ENCODE measurements around the gene CWC22. TPM values are rescaled to one million over a fixed set of nuclear protein-coding genes. Genes with fewer than 3 reads are reported as not detected.

CWC22 gene
- polyA plus RNA-seq, 1 donor from 2014 or later: 16.0 TPM

GRCh38 chr2:179938026-179938425 is 69.1 kb downstream of the CWC22 start:
- TF ChIP-seq CTCF (IDR thresholded peaks at IDR 0.05; ENCODE audit: poor library complexity, severe bottlenecking) (no peak), TAF1 (IDR thresholded peaks at IDR 0.05; ENCODE audit: low read depth) (no peak), SMC3 (conservative IDR thresholded peaks at IDR 0.05; ENCODE audit: poor library complexity) (no peak), EP300 (conservative IDR thresholded peaks at IDR 0.05; ENCODE audit: poor library complexity, severe bottlenecking) (no peak), REST (IDR thresholded peaks at IDR 0.05; ENCODE audit: borderline replicate concordance) (no peak), POLR2AphosphoS5 (IDR thresholded peaks at IDR 0.05) (no peak), MXI1 (conservative IDR thresholded peaks at IDR 0.05; ENCODE audit: poor library complexity, severe bottlenecking) (no peak), RAD21 (conservative IDR thresholded peaks at IDR 0.05) (no peak), EZH2 (IDR thresholded peaks at IDR 0.05; ENCODE audit: borderline replicate concordance, insufficient read depth, low read length, poor library complexity, severe bottlenecking) (no peak)
- Histone ChIP-seq H4K20me1 (ENCODE audit: insufficient read depth) (no peaks in the 10 kb centered on the region), H3K9ac (ENCODE audit: low read length) (no peak overlapping the region), H3K4me2 (ENCODE audit: low read length) (no peak overlapping the region), H3K4me3 (ENCODE audit: low read length) (no peak overlapping the region), H2AFZ (ENCODE audit: low read depth, low read length) (no peak overlapping the region), H3K9me3 (ENCODE audit: low read length) (no peaks in the 10 kb centered on the region), H3K9me2 (ENCODE audit: insufficient read depth, low read length) (no peaks in the 10 kb centered on the region), H3K27me3 (ENCODE audit: insufficient read depth, low read depth, low read length) (no peaks in the 10 kb centered on the region), H3K36me3 (ENCODE audit: insufficient read depth, low read length) (no peaks in the 10 kb centered on the region), H3F3A (ENCODE audit: insufficient read depth, low read length, poor library complexity, severe bottlenecking) (no peaks in the 10 kb centered on the region), H3K79me2 (replicated peaks; ENCODE audit: insufficient read depth, low read length) (no peaks in the 10 kb centered on the region), H3K27ac (ENCODE audit: low read length) (no peak overlapping the region)

- H3K4me2 ChIP-seq (ENCODE audit: low read length): no peak overlapping the region
Measured at GRCh38 chr2:179936654-179937053, 70.4 kb downstream of the CWC22 start.

More at GRCh38 chr2:179936654-179937053, 70.4 kb downstream of the CWC22 start:
- Histone ChIP-seq H3K9me3 (ENCODE audit: low read length) (no peaks in the 10 kb centered on the region), H3K27ac (ENCODE audit: low read length) (no peak overlapping the region), H3K9ac (ENCODE audit: low read length) (no peak overlapping the region), H3K36me3 (ENCODE audit: insufficient read depth, low read length) (no peaks in the 10 kb centered on the region), H3K9me2 (ENCODE audit: insufficient read depth, low read length) (no peaks in the 10 kb centered on the region), H3K79me2 (replicated peaks; ENCODE audit: insufficient read depth, low read length) (no peaks in the 10 kb centered on the region), H3K27me3 (ENCODE audit: insufficient read depth, low read depth, low read length) (no peaks in the 10 kb centered on the region), H4K20me1 (ENCODE audit: insufficient read depth) (no peaks in the 10 kb centered on the region), H2AFZ (ENCODE audit: low read depth, low read length) (no peak overlapping the region), H3F3A (ENCODE audit: insufficient read depth, low read length, poor library complexity, severe bottlenecking) (no peaks in the 10 kb centered on the region), H3K4me3 (ENCODE audit: low read length) (no peak overlapping the region)
- TF ChIP-seq EZH2 (IDR thresholded peaks at IDR 0.05; ENCODE audit: borderline replicate concordance, insufficient read depth, low read length, poor library complexity, severe bottlenecking) (no peak), SMC3 (conservative IDR thresholded peaks at IDR 0.05; ENCODE audit: poor library complexity) (no peak), REST (IDR thresholded peaks at IDR 0.05; ENCODE audit: borderline replicate concordance) (no peak), RAD21 (conservative IDR thresholded peaks at IDR 0.05) (no peak), MXI1 (conservative IDR thresholded peaks at IDR 0.05; ENCODE audit: poor library complexity, severe bottlenecking) (no peak), EP300 (conservative IDR thresholded peaks at IDR 0.05; ENCODE audit: poor library complexity, severe bottlenecking) (no peak), TAF1 (IDR thresholded peaks at IDR 0.05; ENCODE audit: low read depth) (no peak), POLR2AphosphoS5 (IDR thresholded peaks at IDR 0.05) (no peak), CTCF (IDR thresholded peaks at IDR 0.05; ENCODE audit: poor library complexity, severe bottlenecking) (no peak)

Measured in neural cell (in vitro differentiated cells).